GM23338 (cell line): Measurements from ENCODE around the gene USP6NL. TPM values are rescaled to one million over a fixed set of nuclear protein-coding genes. Genes with fewer than 3 reads are reported as not detected.
"Not testable (repeated sequence)": the region's sequence is repeated elsewhere in the genome, so short reads cannot be mapped to it uniquely, and the experiment has no call there.

ENCODE experiments used
- ATAC-seq: fragments of 200-7000 bp; cut with Tn5 transposase; 3 replicates; pipeline ENCODE4 v1.9.1; 2020
- DNase-seq: peaks from one replicate; pipeline ENCODE4 v3.0.0-alpha.2; 2015; ENCODE audit warnings: low spot score
- H2AFZ ChIP-seq: fragments of 200-600 bp; sonication (generic); 2 replicates; pipeline ENCODE4 v1.8.0; 2016; ENCODE audit warnings: antibody characterized with exemption, mild to moderate bottlenecking, moderate library complexity
- H3F3A ChIP-seq: fragments of 200-600 bp; sonication (generic); replicated peaks from 2 replicates; pipeline ENCODE4 v1.8.0; 2017; ENCODE audit warnings: antibody characterized with exemption, mixed run types, low read depth
- H3K27ac ChIP-seq: fragments of 200-600 bp; sonication (generic); 2 replicates; pipeline ENCODE4 v1.6.1; 2016; ENCODE audit warnings: low read depth
- H3K27me3 ChIP-seq: fragments of 200-600 bp; sonication (generic); 2 replicates; pipeline ENCODE4 v1.8.0; 2016; ENCODE audit warnings: mild to moderate bottlenecking, mixed run types, moderate library complexity; ENCODE audit not compliant: insufficient read depth
- H3K36me3 ChIP-seq: fragments of 200-600 bp; sonication (generic); 2 replicates; pipeline ENCODE4 v1.8.0; 2016; ENCODE audit warnings: mild to moderate bottlenecking; ENCODE audit not compliant: insufficient read depth
- H3K4me1 ChIP-seq: fragments of 200-600 bp; sonication (generic); 2 replicates; pipeline ENCODE4 v1.8.0; 2016; ENCODE audit warnings: mild to moderate bottlenecking, moderate library complexity; ENCODE audit not compliant: insufficient read depth
- H3K4me2 ChIP-seq: fragments of 200-600 bp; sonication (generic); 2 replicates; pipeline ENCODE4 v1.7.1; 2017; ENCODE audit warnings: mixed run types
- H3K4me3 ChIP-seq: fragments of 200-600 bp; sonication (generic); 2 replicates; pipeline ENCODE4 v1.6.1; 2016; ENCODE audit warnings: mixed run types
- H3K79me2 ChIP-seq: fragments of 200-600 bp; sonication (generic); replicated peaks from 2 replicates; pipeline ENCODE4 v1.8.0; 2017; ENCODE audit warnings: mild to moderate bottlenecking; ENCODE audit not compliant: insufficient read depth
- H3K9me2 ChIP-seq: fragments of 200-600 bp; sonication (generic); 2 replicates; pipeline ENCODE4 v1.8.0; 2017; ENCODE audit not compliant: insufficient read depth
- H4K20me1 ChIP-seq: fragments of 200-600 bp; sonication (generic); replicated peaks from 2 replicates; pipeline ENCODE4 v1.8.0; 2017; ENCODE audit warnings: mild to moderate bottlenecking; ENCODE audit not compliant: insufficient read depth
- H3K27ac Mint-ChIP-seq: 2 replicates; pipeline ENCODE4 v1.8.0; 2020; ENCODE audit warnings: inconsistent platforms, mild to moderate bottlenecking, moderate library complexity, mixed read lengths
- H3K27me3 Mint-ChIP-seq: 3 replicates; pipeline ENCODE4 v1.8.0; 2022; ENCODE audit warnings: low read depth, mild to moderate bottlenecking, moderate library complexity, mixed read lengths, inconsistent platforms; ENCODE audit not compliant: insufficient read depth, poor library complexity
- H3K36me3 Mint-ChIP-seq: 3 replicates; pipeline ENCODE4 v1.8.0; 2021; ENCODE audit warnings: low read depth, mild to moderate bottlenecking, inconsistent platforms, moderate library complexity, mixed read lengths
- H3K4me1 Mint-ChIP-seq: 3 replicates; pipeline ENCODE4 v1.8.0; 2020; ENCODE audit warnings: mild to moderate bottlenecking, inconsistent platforms, mixed read lengths
- H3K4me3 Mint-ChIP-seq: 3 replicates; pipeline ENCODE4 v1.8.0; 2021; ENCODE audit warnings: moderate library complexity, mild to moderate bottlenecking, inconsistent platforms, mixed read lengths
- H3K9me3 Mint-ChIP-seq: 3 replicates; pipeline ENCODE4 v1.8.0; 2020; ENCODE audit warnings: moderate library complexity, mild to moderate bottlenecking, inconsistent platforms, mixed read lengths
- CTCF ChIP-seq, 2 experiments: fragments of 200-600 bp in 1 of 2; sonication (generic) in 1 of 2; conservative IDR thresholded peaks; 2 replicates each; pipeline versions ENCODE4 v1.5.1 to v1.6.1; 2016 to 2017; ENCODE audit warnings: antibody characterized with exemption in 2 of 2, low read depth in 2 of 2, mild to moderate bottlenecking in 2 of 2, moderate library complexity in 1 of 2
- polyA plus RNA-seq: library from polyadenylated mRNA; unstranded; fragments of >200 nt; fragmentation: Nextera tagmentation; extraction: Ambion mirVana; gene quantifications from 2 replicates; pipeline ENCODE4 v1.2.1, GENCODE V29; 2016
- total RNA-seq: library from RNA; depleted of rRNA; stranded (reverse); fragments of >200 nt; shearing (Covaris generic); gene quantifications from 2 replicates; pipeline ENCODE4 v1.2.3, GENCODE V29; 2014
- TF ChIP-seq, protein P1 (sequence below): fragments of 250-450 bp; sonication (Bioruptor Pico); IDR thresholded peaks from 2 replicates; pipeline ENCODE4 v1.5.0; 2020; ENCODE audit warnings: mild to moderate bottlenecking, moderate library complexity

USP6NL gene
- total and polyA plus RNA-seq, 2 experiments from 2014 or later, result 8.1 to 29.7 TPM

DNA sequence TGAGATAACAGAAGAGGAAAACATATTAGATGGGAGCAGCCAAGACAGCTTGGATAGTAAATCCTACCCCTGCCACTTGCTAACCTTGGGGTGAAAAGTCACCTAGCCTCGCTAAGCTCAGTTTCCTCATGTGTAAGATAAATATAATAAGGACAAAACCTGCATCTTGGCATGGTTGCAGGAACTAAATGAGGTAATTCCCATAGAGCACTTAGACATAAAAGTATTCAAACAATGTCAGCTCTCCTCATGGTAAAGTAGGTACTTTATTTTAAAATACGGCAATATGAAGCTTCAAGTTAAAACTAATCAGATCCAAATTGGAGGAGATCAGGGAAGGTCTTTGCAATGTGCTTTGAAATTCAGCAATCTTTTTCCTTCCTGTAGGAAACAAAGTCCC is 113.1 kb downstream of the USP6NL start (continued):
- TF ChIP-seq, protein P1, sequence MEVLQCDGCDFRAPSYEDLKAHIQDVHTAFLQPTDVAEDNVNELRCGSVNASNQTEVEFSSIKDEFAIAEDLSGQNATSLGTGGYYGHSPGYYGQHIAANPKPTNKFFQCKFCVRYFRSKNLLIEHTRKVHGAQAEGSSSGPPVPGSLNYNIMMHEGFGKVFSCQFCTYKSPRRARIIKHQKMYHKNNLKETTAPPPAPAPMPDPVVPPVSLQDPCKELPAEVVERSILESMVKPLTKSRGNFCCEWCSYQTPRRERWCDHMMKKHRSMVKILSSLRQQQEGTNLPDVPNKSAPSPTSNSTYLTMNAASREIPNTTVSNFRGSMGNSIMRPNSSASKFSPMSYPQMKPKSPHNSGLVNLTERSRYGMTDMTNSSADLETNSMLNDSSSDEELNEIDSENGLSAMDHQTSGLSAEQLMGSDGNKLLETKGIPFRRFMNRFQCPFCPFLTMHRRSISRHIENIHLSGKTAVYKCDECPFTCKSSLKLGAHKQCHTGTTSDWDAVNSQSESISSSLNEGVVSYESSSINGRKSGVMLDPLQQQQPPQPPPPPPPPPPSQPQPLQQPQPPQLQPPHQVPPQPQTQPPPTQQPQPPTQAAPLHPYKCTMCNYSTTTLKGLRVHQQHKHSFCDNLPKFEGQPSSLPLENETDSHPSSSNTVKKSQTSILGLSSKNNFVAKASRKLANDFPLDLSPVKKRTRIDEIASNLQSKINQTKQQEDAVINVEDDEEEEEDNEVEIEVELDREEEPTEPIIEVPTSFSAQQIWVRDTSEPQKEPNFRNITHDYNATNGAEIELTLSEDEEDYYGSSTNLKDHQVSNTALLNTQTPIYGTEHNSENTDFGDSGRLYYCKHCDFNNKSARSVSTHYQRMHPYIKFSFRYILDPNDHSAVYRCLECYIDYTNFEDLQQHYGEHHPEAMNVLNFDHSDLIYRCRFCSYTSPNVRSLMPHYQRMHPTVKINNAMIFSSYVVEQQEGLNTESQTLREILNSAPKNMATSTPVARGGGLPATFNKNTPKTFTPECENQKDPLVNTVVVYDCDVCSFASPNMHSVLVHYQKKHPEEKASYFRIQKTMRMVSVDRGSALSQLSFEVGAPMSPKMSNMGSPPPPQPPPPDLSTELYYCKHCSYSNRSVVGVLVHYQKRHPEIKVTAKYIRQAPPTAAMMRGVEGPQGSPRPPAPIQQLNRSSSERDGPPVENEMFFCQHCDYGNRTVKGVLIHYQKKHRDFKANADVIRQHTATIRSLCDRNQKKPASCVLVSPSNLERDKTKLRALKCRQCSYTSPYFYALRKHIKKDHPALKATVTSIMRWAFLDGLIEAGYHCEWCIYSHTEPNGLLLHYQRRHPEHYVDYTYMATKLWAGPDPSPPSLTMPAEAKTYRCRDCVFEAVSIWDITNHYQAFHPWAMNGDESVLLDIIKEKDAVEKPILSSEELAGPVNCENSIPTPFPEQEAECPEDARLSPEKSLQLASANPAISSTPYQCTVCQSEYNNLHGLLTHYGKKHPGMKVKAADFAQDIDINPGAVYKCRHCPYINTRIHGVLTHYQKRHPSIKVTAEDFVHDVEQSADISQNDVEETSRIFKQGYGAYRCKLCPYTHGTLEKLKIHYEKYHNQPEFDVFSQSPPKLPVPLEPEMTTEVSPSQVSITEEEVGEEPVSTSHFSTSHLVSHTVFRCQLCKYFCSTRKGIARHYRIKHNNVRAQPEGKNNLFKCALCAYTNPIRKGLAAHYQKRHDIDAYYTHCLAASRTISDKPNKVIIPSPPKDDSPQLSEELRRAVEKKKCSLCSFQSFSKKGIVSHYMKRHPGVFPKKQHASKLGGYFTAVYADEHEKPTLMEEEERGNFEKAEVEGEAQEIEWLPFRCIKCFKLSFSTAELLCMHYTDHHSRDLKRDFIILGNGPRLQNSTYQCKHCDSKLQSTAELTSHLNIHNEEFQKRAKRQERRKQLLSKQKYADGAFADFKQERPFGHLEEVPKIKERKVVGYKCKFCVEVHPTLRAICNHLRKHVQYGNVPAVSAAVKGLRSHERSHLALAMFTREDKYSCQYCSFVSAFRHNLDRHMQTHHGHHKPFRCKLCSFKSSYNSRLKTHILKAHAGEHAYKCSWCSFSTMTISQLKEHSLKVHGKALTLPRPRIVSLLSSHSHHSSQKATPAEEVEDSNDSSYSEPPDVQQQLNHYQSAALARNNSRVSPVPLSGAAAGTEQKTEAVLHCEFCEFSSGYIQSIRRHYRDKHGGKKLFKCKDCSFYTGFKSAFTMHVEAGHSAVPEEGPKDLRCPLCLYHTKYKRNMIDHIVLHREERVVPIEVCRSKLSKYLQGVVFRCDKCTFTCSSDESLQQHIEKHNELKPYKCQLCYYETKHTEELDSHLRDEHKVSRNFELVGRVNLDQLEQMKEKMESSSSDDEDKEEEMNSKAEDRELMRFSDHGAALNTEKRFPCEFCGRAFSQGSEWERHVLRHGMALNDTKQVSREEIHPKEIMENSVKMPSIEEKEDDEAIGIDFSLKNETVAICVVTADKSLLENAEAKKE (CRISPR knock-in tag), result no peak
- no peak for TF ChIP-seq CTCF (conservative IDR thresholded peaks at IDR 0.05; ENCODE audit: low read depth in 2 of 2)

GRCh38 chr10:11494923-11495322 is 116.5 kb downstream of the USP6NL start:
- not testable (repeated sequence) for H3K27me3 Mint-ChIP-seq, H3F3A ChIP-seq, H4K20me1 ChIP-seq, H3K27me3 ChIP-seq, H3K27ac ChIP-seq, H3K27ac Mint-ChIP-seq, H3K36me3 ChIP-seq, H3K79me2 ChIP-seq, ATAC-seq, H3K4me1 ChIP-seq, H3K9me2 ChIP-seq, H3K4me3 ChIP-seq, H3K4me3 Mint-ChIP-seq, H2AFZ ChIP-seq, DNase-seq, H3K4me2 ChIP-seq, H3K9me3 Mint-ChIP-seq
- Mint-ChIP-seq H3K4me1 (peaks cover 11% of the 10 kb centered on the region), H3K36me3 (peaks cover 24% of the 10 kb centered on the region)
- TF ChIP-seq CTCF (conservative IDR thresholded peaks at IDR 0.05; ENCODE audit: low read depth in 2 of 2), result peak; percentile 58 to 63
